ENCODE measurements around the gene BMP15.

Gene BMP15

GRCh38 chrX:50963842-50964241 is 53.3 kb downstream of the BMP15 start:
- no peaks in the 10 kb centered on the region for H3K79me2 ChIP-seq (ENCODE audit: control insufficient read depth, insufficient read depth, low read length, poor library complexity)
- no peaks in the 10 kb centered on the region for H3K79me1 ChIP-seq (ENCODE audit: low read length)
- H3K9ac ChIP-seq (ENCODE audit: low read length) = no peak overlapping the region
- H2AFZ ChIP-seq (ENCODE audit: insufficient read depth, low read length, poor library complexity) = no peak overlapping the region
- H4K91ac ChIP-seq (ENCODE audit: low read depth, low read length) = no peak overlapping the region
- no peaks in the 10 kb centered on the region for H3K36me3 ChIP-seq (ENCODE audit: control insufficient read depth in 1 of 2, insufficient read depth in 2 of 2, low read length in 2 of 2)
- no peak overlapping the region for H4K12ac ChIP-seq (ENCODE audit: low read depth, low read length)
- no peak overlapping the region for H3K14ac ChIP-seq (ENCODE audit: low read length)
- H2BK5ac ChIP-seq (ENCODE audit: low read depth, low read length, poor library complexity) = no peak overlapping the region
- no peaks in the 10 kb centered on the region for H3K9me3 ChIP-seq (ENCODE audit: insufficient read depth, low read depth, low read length)
- no peak overlapping the region for H2BK120ac ChIP-seq (ENCODE audit: insufficient read depth, low read length, poor library complexity)
- no peak for DNase-seq
- H4K8ac ChIP-seq (ENCODE audit: low read depth, low read length) = no peak overlapping the region
- no peaks in the 10 kb centered on the region for H3K27me3 ChIP-seq (ENCODE audit: insufficient read depth, low read length)
- H3K4ac ChIP-seq (ENCODE audit: low read depth, low read length) = no peak overlapping the region
- H3K4me3 ChIP-seq (ENCODE audit: low read depth, low read length) = no peak overlapping the region
- H2BK12ac ChIP-seq (ENCODE audit: low read length) = no peak overlapping the region
- H3K18ac ChIP-seq (ENCODE audit: low read length) = no peak overlapping the region
- no peak overlapping the region for H3K23ac ChIP-seq (ENCODE audit: low read length)
- no peak overlapping the region for H3K27ac ChIP-seq (ENCODE audit: low read depth, low read length)
- no peaks in the 10 kb centered on the region for H3K4me1 ChIP-seq (ENCODE audit: control insufficient read depth in 1 of 2, insufficient read depth in 2 of 2, low read length in 2 of 2)
- H2AK5ac ChIP-seq (ENCODE audit: low read length) = no peak overlapping the region
- H3K4me2 ChIP-seq (ENCODE audit: low read length) = no peak overlapping the region
